Large intestine (tissue), 3 donors: ENCODE data around the gene IGFBP3. TPM values are rescaled to one million over a fixed set of nuclear protein-coding genes. Genes with fewer than 3 reads are reported as not detected.

Source experiments
- DNase-seq, 2 donors: peaks; one replicate each; pipeline versions ENCODE4 v3.0.0 to v3.0.0-alpha.2; 2013
- H3K27ac ChIP-seq: one replicate; pipeline ENCODE4 v1.5.1; 2013; ENCODE audit warnings: low read length
- H3K27me3 ChIP-seq: 2 replicates; pipeline ENCODE4 v1.6.1; 2013; ENCODE audit warnings: low read length; ENCODE audit not compliant: control insufficient read depth, insufficient read depth
- H3K36me3 ChIP-seq: 2 replicates; pipeline ENCODE4 v1.6.1; 2013; ENCODE audit warnings: low read length; ENCODE audit not compliant: control insufficient read depth, insufficient read depth
- H3K4me1 ChIP-seq: one replicate; pipeline ENCODE4 v1.6.1; 2013; ENCODE audit warnings: low read length; ENCODE audit not compliant: control insufficient read depth, insufficient read depth
- H3K4me3 ChIP-seq: one replicate; pipeline ENCODE4 v1.5.1; 2013; ENCODE audit warnings: low read length
- H3K9me3 ChIP-seq: one replicate; pipeline ENCODE4 v1.6.1; 2013; ENCODE audit warnings: mild to moderate bottlenecking, low read depth, low read length, moderate library complexity; ENCODE audit not compliant: control insufficient read depth
- WGBS: methylation state at CpG from one replicate; pipeline ENCODE4 v1.1.5; 2013; ENCODE audit warnings: low lambda C conversion rate; ENCODE audit not compliant: insufficient coverage; 5-methylcytosine and 5-hydroxymethylcytosine counted together
- polyA plus RNA-seq: library from polyadenylated mRNA; unstranded; fragments of 120-200 nt; gene quantifications from one replicate; pipeline ENCODE4 v1.2.1, GENCODE V29; 2013

Gene IGFBP3
- polyA plus RNA-seq, 1 donor, result 115 TPM

- DNase-seq, result no peak
- H3K27ac ChIP-seq, result no peak overlapping the region
- peaks cover 12% of the 10 kb centered on the region for H3K27me3 ChIP-seq
- H3K36me3 ChIP-seq, result no peaks in the 10 kb centered on the region
- no peaks in the 10 kb centered on the region for H3K9me3 ChIP-seq
- H3K4me1 ChIP-seq, result peaks cover 5% of the 10 kb centered on the region
- H3K4me3 ChIP-seq, result no peak overlapping the region
Observed at GRCh38 chr7:45894665-45895062, 26.4 kb downstream of the IGFBP3 start.

DNA sequence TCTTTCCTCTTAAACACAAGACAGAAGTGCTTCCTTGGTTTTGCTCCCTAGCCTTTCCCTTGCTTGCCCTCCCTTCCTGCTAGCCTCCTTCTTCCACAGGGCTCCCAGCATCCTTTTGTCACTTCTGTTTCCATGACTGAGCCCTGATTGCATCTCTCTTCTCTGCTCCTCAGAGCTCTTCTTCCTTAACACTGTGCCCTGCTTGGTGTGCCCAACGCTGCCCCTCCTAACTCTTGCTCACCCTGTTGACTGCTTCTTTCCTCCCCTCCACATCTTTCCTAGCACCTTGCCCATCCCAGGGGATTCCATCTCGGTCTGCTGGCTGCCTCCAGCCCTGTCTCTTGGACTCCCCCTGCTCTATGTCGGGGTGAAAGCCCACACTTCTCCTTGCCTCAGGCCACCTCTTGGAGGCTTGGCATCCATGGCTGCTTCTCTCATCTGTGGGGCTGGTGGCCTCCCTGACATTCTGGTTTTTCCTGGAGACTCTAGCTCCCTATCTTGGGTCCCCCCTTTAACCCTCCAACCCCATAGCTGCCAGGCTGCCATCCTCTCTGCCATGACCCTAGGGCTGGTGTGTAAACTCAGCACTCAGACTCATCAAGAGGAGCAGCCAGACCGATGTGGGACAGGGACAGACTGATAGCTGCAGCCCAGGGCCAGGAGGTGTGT, 26.9 kb downstream of the IGFBP3 start:
- H3K4me1 ChIP-seq, result peaks cover 5% of the 10 kb centered on the region
- H3K9me3 ChIP-seq, result no peaks in the 10 kb centered on the region
- DNase-seq, result no peak
- no peaks in the 10 kb centered on the region for H3K36me3 ChIP-seq
- H3K4me3 ChIP-seq, result no peak overlapping the region
- WGBS, result 83% methylated on average over 1 of the region's 4 CpGs
- no peak overlapping the region for H3K27ac ChIP-seq
- peaks cover 17% of the 10 kb centered on the region for H3K27me3 ChIP-seq

- H3K27me3 ChIP-seq, result peaks cover 22% of the 10 kb centered on the region
- no peak overlapping the region for H3K4me3 ChIP-seq
- WGBS, result 70% methylated on average over 2 of the region's 5 CpGs
- no peak for DNase-seq
- H3K9me3 ChIP-seq, result peaks cover under 1% of the 10 kb centered on the region
- H3K27ac ChIP-seq, result no peak overlapping the region
- H3K4me1 ChIP-seq, result peaks cover 5% of the 10 kb centered on the region
- H3K36me3 ChIP-seq, result no peaks in the 10 kb centered on the region
Observed at GRCh38 chr7:45893374-45893995, 27.6 kb downstream of the IGFBP3 start.

GRCh38 chr7:45892407-45893035, 28.6 kb downstream of the IGFBP3 start:
- no peak for DNase-seq
- H3K9me3 ChIP-seq, result peaks cover 4% of the 10 kb centered on the region
- peaks cover 31% of the 10 kb centered on the region for H3K27me3 ChIP-seq
- H3K4me1 ChIP-seq, result peaks cover 5% of the 10 kb centered on the region
- no peak overlapping the region for H3K4me3 ChIP-seq
- no peaks in the 10 kb centered on the region for H3K36me3 ChIP-seq
- no peak overlapping the region for H3K27ac ChIP-seq
- no CpG with 5 or more reads among the region's 6 CpGs for WGBS

- WGBS, result 60% methylated on average over 1 of the region's 10 CpGs
- Histone ChIP-seq H3K36me3 (no peaks in the 10 kb centered on the region), H3K4me1 (peaks cover 5% of the 10 kb centered on the region), H3K27me3 (peaks cover 38% of the 10 kb centered on the region), H3K27ac (no peak overlapping the region), H3K4me3 (no peak overlapping the region), H3K9me3 (peaks cover 4% of the 10 kb centered on the region)
- DNase-seq, result no peak
Observed at GRCh38 chr7:45891462-45892402, 29.3 kb downstream of the IGFBP3 start.

DNA sequence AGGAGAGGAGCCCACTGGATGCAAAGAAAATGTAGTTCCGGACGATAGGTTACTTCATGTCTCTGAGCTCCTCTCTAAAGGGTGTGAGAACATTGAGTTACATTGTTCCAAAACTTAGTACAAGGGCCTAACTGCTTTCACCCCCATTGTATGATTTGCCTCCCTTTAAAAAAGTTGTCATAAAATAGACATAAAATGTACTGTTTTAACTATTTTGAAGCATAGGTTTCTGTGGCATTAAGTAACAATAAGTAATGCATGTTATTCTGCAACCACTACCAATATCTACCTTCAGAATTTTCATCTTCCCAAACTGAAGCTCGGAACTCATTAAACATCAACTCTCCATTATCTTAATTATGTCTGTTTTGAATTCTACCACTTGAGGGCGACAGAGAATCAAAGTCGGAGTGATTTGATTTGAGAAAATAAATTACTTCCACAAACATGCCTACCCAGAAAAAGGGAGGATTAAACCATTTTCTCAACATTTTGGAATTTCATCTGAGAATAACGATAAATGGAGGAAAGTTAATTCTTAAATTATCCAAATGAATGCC, 30.1 kb downstream of the IGFBP3 start:
- H3K27ac ChIP-seq, result no peak overlapping the region
- H3K9me3 ChIP-seq, result peaks cover 4% of the 10 kb centered on the region
- H3K4me1 ChIP-seq, result peaks cover 5% of the 10 kb centered on the region
- H3K36me3 ChIP-seq, result no peaks in the 10 kb centered on the region
- 26% methylated on average over 4 of the region's 6 CpGs for WGBS
- peaks cover 38% of the 10 kb centered on the region for H3K27me3 ChIP-seq
- no peak for DNase-seq
- H3K4me3 ChIP-seq, result no peak overlapping the region

GRCh38 chr7:45890125-45890901, 30.8 kb downstream of the IGFBP3 start:
- Histone ChIP-seq H3K27ac (no peak overlapping the region), H3K4me3 (no peak overlapping the region), H3K27me3 (peaks cover 39% of the 10 kb centered on the region), H3K9me3 (peaks cover 4% of the 10 kb centered on the region), H3K4me1 (peaks cover 5% of the 10 kb centered on the region), H3K36me3 (no peaks in the 10 kb centered on the region)
- no CpG with 5 or more reads among the region's 8 CpGs for WGBS
- DNase-seq, result no peak

DNA sequence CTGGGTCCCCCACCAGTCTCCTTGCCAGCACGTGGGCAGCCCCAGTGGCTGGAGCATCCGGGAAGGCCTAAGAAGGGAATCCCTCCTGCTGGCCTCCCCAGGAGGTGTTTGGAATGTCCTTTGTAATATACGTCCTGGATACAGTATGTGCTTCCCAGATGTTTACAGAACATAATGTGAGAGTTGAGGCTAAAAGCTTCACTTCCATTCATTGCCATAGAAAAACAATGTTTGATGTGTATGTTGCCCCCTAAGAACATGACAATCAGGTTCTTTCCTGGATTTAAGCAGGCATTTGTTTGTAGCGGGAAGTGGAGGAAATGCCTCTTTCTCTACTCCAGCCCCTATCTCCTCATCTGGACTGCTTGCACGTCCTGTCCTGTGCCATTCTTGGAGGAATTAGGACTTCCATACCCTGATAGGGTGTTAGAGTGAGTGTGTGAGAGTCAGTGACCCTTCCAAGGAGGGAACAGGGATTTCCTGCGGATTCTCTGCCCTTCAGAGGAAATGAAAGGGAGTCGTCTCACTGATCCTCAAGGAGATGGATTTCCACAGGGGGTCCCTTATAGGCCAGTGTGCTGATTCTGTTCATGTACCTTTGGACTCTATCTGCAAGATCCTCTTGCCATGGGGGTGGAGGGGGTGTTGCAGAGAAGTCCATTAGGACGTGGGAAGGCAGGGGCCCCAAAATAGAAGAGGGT, 31.6 kb downstream of the IGFBP3 start:
- no CpG with 5 or more reads among the region's 8 CpGs for WGBS
- H3K27me3 ChIP-seq, result peaks cover 44% of the 10 kb centered on the region
- no peak overlapping the region for H3K27ac ChIP-seq
- peaks cover 4% of the 10 kb centered on the region for H3K9me3 ChIP-seq
- no peaks in the 10 kb centered on the region for H3K36me3 ChIP-seq
- no peak overlapping the region for H3K4me3 ChIP-seq
- no peak for DNase-seq
- H3K4me1 ChIP-seq, result no peaks in the 10 kb centered on the region

GRCh38 chr7:45888993-45889366, 32.1 kb downstream of the IGFBP3 start:
- peaks cover 49% of the 10 kb centered on the region for H3K27me3 ChIP-seq
- no peak overlapping the region for H3K4me3 ChIP-seq
- no CpG with 5 or more reads among the region's 14 CpGs for WGBS

More at GRCh38 chr7:45888993-45889366, 32.1 kb downstream of the IGFBP3 start:
- H3K4me1 ChIP-seq, result no peaks in the 10 kb centered on the region
- no peaks in the 10 kb centered on the region for H3K36me3 ChIP-seq
- DNase-seq, result no peak
- H3K9me3 ChIP-seq, result peaks cover 4% of the 10 kb centered on the region
- no peak overlapping the region for H3K27ac ChIP-seq
